ENCODE results near the gene RNF111. TPM values are rescaled to one million over a fixed set of nuclear protein-coding genes. Genes with fewer than 3 reads are reported as not detected.

The RNF111 gene
- total RNA-seq, 1 experiment from 2014 or later, result 22.4 TPM

GRCh38 chr15:59020322-59020721 is 32.9 kb downstream of the RNF111 start:
- Mint-ChIP-seq H3K27me3 (ENCODE audit: low read depth) (no peaks in the 10 kb centered on the region), H3K27ac (no peak overlapping the region), H3K4me3 (no peak overlapping the region), H3K4me1 (peaks cover 3% of the 10 kb centered on the region; the same call in 1 of the 2 replicates), H3K36me3 (peaks cover 19% of the 10 kb centered on the region), H3K9me3 (peaks cover 16% of the 10 kb centered on the region)
- ChIA-PET CTCF (no interaction called here), POLR2A (no interaction called here)
- no peak for TF ChIP-seq ZNF317 (CRISPR knock-in tag; IDR thresholded peaks at IDR 0.05; ENCODE audit: borderline replicate concordance, low read depth)
- no peak for TF ChIP-seq E2F1 (CRISPR knock-in tag; IDR thresholded peaks at IDR 0.05)
- TF ChIP-seq JUN (CRISPR knock-in tag; IDR thresholded peaks at IDR 0.05), result no peak
- TF ChIP-seq USF1 (CRISPR knock-in tag; IDR thresholded peaks at IDR 0.05), result no peak
- no peak for TF ChIP-seq NR1H2 (CRISPR knock-in tag; IDR thresholded peaks at IDR 0.05)
- TF ChIP-seq, protein P1, sequence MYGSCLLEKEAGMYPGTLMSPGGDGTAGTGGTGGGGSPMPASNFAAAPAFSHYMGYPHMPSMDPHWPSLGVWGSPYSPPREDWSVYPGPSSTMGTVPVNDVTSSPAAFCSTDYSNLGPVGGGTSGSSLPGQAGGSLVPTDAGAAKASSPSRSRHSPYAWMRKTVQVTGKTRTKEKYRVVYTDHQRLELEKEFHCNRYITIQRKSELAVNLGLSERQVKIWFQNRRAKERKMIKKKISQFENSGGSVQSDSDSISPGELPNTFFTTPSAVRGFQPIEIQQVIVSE (CRISPR knock-in tag; IDR thresholded peaks at IDR 0.05; ENCODE audit: borderline replicate concordance), result no peak
- TF ChIP-seq NR2C2 (CRISPR knock-in tag; IDR thresholded peaks at IDR 0.05), result no peak
- TF ChIP-seq, protein P2, sequence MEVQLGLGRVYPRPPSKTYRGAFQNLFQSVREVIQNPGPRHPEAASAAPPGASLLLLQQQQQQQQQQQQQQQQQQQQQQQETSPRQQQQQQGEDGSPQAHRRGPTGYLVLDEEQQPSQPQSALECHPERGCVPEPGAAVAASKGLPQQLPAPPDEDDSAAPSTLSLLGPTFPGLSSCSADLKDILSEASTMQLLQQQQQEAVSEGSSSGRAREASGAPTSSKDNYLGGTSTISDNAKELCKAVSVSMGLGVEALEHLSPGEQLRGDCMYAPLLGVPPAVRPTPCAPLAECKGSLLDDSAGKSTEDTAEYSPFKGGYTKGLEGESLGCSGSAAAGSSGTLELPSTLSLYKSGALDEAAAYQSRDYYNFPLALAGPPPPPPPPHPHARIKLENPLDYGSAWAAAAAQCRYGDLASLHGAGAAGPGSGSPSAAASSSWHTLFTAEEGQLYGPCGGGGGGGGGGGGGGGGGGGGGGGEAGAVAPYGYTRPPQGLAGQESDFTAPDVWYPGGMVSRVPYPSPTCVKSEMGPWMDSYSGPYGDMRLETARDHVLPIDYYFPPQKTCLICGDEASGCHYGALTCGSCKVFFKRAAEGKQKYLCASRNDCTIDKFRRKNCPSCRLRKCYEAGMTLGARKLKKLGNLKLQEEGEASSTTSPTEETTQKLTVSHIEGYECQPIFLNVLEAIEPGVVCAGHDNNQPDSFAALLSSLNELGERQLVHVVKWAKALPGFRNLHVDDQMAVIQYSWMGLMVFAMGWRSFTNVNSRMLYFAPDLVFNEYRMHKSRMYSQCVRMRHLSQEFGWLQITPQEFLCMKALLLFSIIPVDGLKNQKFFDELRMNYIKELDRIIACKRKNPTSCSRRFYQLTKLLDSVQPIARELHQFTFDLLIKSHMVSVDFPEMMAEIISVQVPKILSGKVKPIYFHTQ (CRISPR knock-in tag; IDR thresholded peaks at IDR 0.05), result no peak
- no peak for DNase-seq (ENCODE audit: low spot score)
- ATAC-seq, result no peak

GRCh38 chr15:59022188-59022587 is 34.7 kb downstream of the RNF111 start:
- H3K27ac Mint-ChIP-seq, result peak overlapping the region; percentile 30; the same call in 1 of the 2 replicates
- H3K9me3 Mint-ChIP-seq, result peaks cover under 1% of the 10 kb centered on the region; the same call in 1 of the 2 replicates
- POLR2A ChIA-PET, result no interaction called here
- DNase-seq (ENCODE audit: low spot score) (no peak), ATAC-seq (no peak)
- H3K4me1 Mint-ChIP-seq, result peaks cover 3% of the 10 kb centered on the region; the same call in 1 of the 2 replicates
- no peak for TF ChIP-seq OVOL2 (CRISPR knock-in tag; IDR thresholded peaks at IDR 0.05; ENCODE audit: borderline replicate concordance)
- TF ChIP-seq NR1H2 (CRISPR knock-in tag; IDR thresholded peaks at IDR 0.05), result no peak
- TF ChIP-seq, protein P3, sequence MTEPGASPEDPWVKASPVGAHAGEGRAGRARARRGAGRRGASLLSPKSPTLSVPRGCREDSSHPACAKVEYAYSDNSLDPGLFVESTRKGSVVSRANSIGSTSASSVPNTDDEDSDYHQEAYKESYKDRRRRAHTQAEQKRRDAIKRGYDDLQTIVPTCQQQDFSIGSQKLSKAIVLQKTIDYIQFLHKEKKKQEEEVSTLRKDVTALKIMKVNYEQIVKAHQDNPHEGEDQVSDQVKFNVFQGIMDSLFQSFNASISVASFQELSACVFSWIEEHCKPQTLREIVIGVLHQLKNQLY (CRISPR knock-in tag; IDR thresholded peaks at IDR 0.05), result no peak
- TF ChIP-seq, protein P4, sequence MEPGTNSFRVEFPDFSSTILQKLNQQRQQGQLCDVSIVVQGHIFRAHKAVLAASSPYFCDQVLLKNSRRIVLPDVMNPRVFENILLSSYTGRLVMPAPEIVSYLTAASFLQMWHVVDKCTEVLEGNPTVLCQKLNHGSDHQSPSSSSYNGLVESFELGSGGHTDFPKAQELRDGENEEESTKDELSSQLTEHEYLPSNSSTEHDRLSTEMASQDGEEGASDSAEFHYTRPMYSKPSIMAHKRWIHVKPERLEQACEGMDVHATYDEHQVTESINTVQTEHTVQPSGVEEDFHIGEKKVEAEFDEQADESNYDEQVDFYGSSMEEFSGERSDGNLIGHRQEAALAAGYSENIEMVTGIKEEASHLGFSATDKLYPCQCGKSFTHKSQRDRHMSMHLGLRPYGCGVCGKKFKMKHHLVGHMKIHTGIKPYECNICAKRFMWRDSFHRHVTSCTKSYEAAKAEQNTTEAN (CRISPR knock-in tag; IDR thresholded peaks at IDR 0.05), result no peak
- TF ChIP-seq, protein P5, sequence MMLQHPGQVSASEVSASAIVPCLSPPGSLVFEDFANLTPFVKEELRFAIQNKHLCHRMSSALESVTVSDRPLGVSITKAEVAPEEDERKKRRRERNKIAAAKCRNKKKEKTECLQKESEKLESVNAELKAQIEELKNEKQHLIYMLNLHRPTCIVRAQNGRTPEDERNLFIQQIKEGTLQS (CRISPR knock-in tag; conservative IDR thresholded peaks at IDR 0.05), result no peak
- TF ChIP-seq ZNF281 (CRISPR knock-in tag; IDR thresholded peaks at IDR 0.05), result no peak
- no peak for TF ChIP-seq PREB (CRISPR knock-in tag; IDR thresholded peaks at IDR 0.05; ENCODE audit: borderline replicate concordance)
- TF ChIP-seq JAZF1 (CRISPR knock-in tag; IDR thresholded peaks at IDR 0.05), result no peak
- TF ChIP-seq HMGA2 (CRISPR knock-in tag; IDR thresholded peaks at IDR 0.05), result no peak
- no peak for TF ChIP-seq ZNF263 (CRISPR knock-in tag; IDR thresholded peaks at IDR 0.05; ENCODE audit: low read depth)
- TF ChIP-seq SOX15 (CRISPR knock-in tag; IDR thresholded peaks at IDR 0.05), result no peak
- no peak for TF ChIP-seq JUN (CRISPR knock-in tag; IDR thresholded peaks at IDR 0.05)
- CTCF ChIA-PET, result no interaction called here
- no peak overlapping the region for H3K4me3 Mint-ChIP-seq
- no peaks in the 10 kb centered on the region for H3K27me3 Mint-ChIP-seq (ENCODE audit: low read depth)
- H3K36me3 Mint-ChIP-seq, result peaks cover 2% of the 10 kb centered on the region

Measured in WTC11 (cell line).